RWPE1 (cell line): ENCODE data around the gene STRADA.

ENCODE experiments used
- CTCF ChIA-PET: fragments of 350-600 bp; sonication (Branson Sonifier 250); formaldehyde crosslinking; extraction: SDS; loops from one replicate; lab custom pipeline; 2021; lab: Yijun Ruan, JAX
- POLR2A ChIA-PET: fragments of 400-600 bp; formaldehyde crosslinking; extraction: SDS; loops from one replicate; lab custom pipeline; 2020; ENCODE audit warnings: antibody characterized with exemption; ENCODE audit not compliant: low non-redundant PET; lab: Yijun Ruan, JAX
- DNase-seq: peaks from one replicate; pipeline ENCODE4 v3.0.0; 2012; ENCODE audit warnings: low spot score
- H3K27ac ChIP-seq: fragments of 450-650 bp; 2 replicates; pipeline ENCODE4 v1.5.1; 2017
- CTCF ChIP-seq: fragments of 450-650 bp; conservative IDR thresholded peaks from 2 replicates; pipeline ENCODE4 v1.5.1; 2017; ENCODE audit warnings: low read depth, mild to moderate bottlenecking

STRADA gene

GRCh38 chr17:63783522-63783921 is 41.9 kb upstream of the STRADA start:
- no peak for DNase-seq
- POLR2A ChIA-PET = no interaction called here
- no peak overlapping the region for H3K27ac ChIP-seq
- TF ChIP-seq CTCF = no peak
- CTCF ChIA-PET = no interaction called here

DNA sequence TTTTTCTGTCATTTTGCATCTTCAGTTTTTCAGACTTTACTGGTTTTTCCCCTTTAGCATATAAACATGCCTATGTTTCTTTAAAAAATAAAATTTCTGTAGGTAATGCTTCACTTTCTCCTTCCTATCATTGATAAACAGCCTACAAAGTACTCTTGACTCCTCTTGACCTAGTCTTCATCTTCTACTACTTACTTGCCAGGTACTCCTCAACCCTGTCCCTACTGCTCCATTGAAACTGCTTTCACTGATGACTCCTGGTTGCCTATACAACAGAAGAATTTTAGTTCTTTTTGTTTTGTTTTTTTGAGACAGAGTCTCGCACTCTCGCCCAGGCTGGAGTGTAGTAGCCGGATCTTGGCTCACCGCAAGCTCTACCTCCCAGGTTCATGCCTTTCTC is 39.3 kb upstream of the STRADA start:
- ChIA-PET CTCF (no interaction called here), POLR2A (no interaction called here)
- H3K27ac ChIP-seq = peak overlapping the region; percentile 28; the same call in 1 of the 2 replicates
- DNase-seq = no peak
- no peak for TF ChIP-seq CTCF

DNA sequence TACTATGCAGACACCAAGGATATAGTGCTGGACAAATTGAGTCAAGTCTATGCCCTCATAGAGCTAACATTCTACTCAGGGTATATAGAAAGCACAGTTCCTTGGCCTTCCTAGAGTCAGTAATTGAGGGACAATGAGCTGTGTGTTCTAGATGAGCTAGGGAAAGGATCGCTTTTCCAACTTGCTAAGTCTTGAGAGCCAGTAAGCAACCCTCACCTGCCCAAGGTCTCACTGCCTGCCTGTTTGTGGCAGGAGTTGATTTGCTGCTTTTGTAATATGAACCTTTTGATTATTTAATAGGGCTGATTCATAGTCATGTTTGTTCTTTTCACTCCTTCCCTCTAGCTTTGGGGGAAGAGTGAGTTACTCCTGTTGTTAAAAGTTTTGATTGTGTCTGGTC is 38.9 kb upstream of the STRADA start:
- ChIA-PET CTCF (no interaction called here), POLR2A (no interaction called here)
- DNase-seq = peak; percentile 66
- no peak overlapping the region for H3K27ac ChIP-seq
- TF ChIP-seq CTCF = no peak

DNA sequence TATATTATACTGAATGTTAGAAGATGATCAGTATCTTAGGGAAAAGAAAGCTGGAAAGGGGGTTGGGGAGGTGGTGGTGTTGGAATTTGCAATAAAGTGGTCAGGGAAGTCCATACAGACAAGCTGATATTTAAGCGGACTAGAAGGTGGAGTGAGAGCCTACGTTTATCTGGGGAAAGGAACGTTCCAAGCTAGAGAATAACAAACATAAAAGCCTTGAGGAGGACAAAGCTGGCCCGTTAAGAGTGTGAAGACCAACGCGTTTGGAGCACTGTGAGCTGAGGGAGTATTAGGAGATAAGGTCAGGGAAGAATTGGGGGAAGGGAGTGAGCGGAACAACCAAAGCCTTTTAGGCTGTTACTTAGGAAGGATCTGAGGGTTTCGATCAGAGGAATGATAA is 33.8 kb upstream of the STRADA start:
- TF ChIP-seq CTCF = no peak
- H3K27ac ChIP-seq = no peak overlapping the region

GRCh38 chr17:63774969-63775265 is 33.3 kb upstream of the STRADA start:
- peak overlapping the region; percentile 95 for H3K27ac ChIP-seq
- ChIA-PET POLR2A (no interaction called here), CTCF (interaction anchor here (0.8 kb wide), 1 partner anchor 44 kb away, joined by 3 read pairs; no protein-coding TSS in a partner anchor)
- no peak for TF ChIP-seq CTCF
- DNase-seq = no peak

More for the DNA sequence above, 33.8 kb upstream of the STRADA start:
- DNase-seq = no peak
- CTCF ChIA-PET = interaction anchor here (0.8 kb wide), 1 partner anchor 43 kb away, joined by 3 read pairs; no protein-coding TSS in a partner anchor
- POLR2A ChIA-PET = no interaction called here

GRCh38 chr17:63774141-63774968 is 32.8 kb upstream of the STRADA start, which contains the start of gene DDX42:
TSS of gene DDX42 (plus strand) at chr17:63774170. CDS start at chr17:63787050, 12,880 bp downstream.
- DNase-seq = peak; percentile 56
- H3K27ac ChIP-seq = peak within 1 kb of the TSS; percentile 95
- TF ChIP-seq CTCF = no peak
- ChIA-PET CTCF (interaction anchor here (0.6 kb wide), 1 partner anchor 18 kb away, joined by 3 read pairs; no protein-coding TSS in a partner anchor), POLR2A (interaction anchor here (0.7 to 1.6 kb wide), 2 partner anchors 19 to 32 kb away, joined by 3 to 6 read pairs; no protein-coding TSS in a partner anchor)
